Inferior parietal cortex (tissue), 1 donor: ENCODE measurements around the gene IQGAP2.

ENCODE experiments used
- DNase-seq: peaks from one replicate; pipeline ENCODE4 v3.0.0-alpha.2; 2016; ENCODE audit errors: extremely low spot score

The IQGAP2 gene

GRCh38 chr5:76751291-76751690 lies 348.2 kb downstream of the IQGAP2 start:
- no peak for DNase-seq

GRCh38 chr5:76754668-76755078 lies 351.6 kb downstream of the IQGAP2 start:
- no peak for DNase-seq

DNA sequence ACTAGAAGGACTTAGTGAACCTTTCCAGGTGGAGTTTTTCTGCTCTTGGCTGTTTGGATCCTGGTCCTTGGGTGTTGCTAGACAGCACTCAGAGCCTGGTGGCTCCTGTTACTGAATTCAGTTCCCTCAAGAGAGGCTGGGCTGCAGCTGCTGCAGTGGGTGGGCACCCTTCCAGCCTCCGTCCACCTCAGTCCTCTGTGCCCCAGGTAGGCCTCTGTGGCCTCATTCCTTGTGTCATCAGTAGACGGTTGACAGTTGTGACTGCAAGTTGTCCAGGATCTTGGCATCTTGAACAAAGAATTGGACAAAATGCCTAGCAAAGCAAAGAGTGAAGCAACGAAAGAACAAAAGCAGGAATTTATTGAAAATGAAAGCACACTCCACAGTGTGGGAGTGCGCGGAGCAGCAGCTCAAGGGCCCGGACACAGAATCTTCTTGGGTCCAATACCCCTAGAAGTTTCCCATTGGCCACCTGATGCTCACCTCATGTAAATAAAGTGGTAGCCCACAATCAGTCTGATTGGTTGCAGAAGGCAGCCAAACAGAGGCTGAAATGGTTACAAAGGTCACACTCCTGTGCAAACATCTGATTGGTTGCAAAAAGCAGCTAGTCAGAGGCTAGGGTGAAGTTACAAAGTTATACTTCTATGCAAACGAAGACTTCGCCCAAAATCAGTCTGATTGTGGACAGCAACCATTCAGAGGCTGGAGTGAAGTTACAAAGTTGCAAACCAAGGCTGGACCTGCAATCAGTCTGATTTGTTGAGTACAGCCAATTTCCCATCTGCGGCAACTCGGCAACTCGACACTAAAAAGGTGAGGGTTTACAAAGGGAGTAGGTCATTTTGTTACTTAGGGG lies 352.9 kb downstream of the IQGAP2 start:
- DNase-seq = no peak

DNA sequence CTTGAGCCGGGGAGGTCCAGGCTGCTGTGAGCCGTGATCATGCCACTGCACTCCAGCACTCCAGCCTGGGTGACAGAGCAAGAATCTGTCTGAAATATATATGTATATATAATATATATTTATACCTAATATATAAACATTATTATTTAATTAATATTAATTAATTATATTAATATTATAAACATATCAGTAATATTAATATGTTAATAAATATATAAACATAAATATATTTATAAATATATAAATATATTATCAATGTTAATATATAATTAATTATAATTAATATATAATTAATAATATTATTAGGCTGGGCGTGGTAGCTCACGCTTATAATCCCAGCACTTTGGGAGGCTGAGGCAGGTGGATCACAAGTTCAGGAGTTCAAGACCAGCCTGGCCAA lies 354.0 kb downstream of the IQGAP2 start:
- no peak for DNase-seq
